ENCODE measurements around the gene CEP152. TPM values are rescaled to one million over a fixed set of nuclear protein-coding genes. Genes with fewer than 3 reads are reported as not detected.

Gene CEP152
- total and polyA plus RNA-seq, 2 of the 13 experiments (the other 11 are each of a cell fraction or from before 2014, with no cell fraction given) = 1.3 to 14.7 TPM

DNA sequence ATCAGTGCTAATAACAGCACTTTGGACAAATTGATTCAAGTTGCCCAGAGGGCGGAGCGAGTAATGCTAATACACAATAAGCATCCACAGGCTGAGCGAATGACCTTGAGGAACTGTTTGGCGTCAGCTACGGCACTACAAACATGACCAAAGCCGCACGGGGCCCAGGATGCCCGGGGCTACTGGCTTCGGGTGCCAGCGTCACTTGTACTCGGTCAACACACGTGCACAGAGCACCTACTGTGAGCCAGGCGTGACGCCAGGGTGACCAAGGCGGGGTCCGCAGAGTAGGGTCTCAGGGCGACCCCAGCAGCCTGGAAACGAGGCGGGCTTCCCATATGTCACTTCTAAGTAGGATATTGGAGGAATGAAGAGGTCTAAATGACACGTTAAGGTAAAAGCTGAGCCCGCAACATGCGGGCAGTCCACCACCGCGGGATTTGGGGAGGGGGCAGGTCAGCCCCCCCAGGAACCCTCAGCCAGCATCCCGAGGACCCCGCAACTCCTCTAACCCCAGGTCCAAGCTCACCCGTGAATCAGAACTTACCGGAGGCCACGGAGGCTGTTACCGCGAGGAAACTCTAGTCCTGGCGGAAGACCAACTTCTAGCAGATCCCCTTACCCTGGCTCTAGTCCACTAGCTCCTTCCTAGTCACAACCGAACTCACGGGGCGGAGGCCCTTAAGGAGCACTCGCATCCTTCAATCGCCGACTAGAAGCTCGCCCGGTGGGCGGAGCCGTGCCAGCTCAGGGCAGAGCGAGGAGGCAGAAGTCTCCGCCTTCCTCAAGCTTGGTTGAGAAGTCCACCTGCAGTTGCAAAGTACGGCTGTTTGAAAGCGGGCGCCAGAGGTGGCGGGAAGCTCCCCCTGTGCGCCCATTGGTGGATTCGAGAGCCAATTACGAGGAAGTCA is at the start of gene CEP152 (continued):
- TF ChIP-seq RBM22 (optimal IDR thresholded peaks at IDR 0.05; ENCODE audit: low read length) (no peak), ZNF20 (CRISPR knock-in tag; IDR thresholded peaks at IDR 0.05) (no peak), KLF11 (CRISPR knock-in tag; IDR thresholded peaks at IDR 0.05) (no peak), ERF (CRISPR knock-in tag; IDR thresholded peaks at IDR 0.05) (0 out of 2 replicates have a peak, but pooled peaks have one; percentile 28), NKX3-1 (CRISPR knock-in tag; IDR thresholded peaks at IDR 0.05) (peak; percentile 26; the same call in 1 of the 2 replicates), ZBTB3 (CRISPR knock-in tag; IDR thresholded peaks at IDR 0.05; ENCODE audit: borderline replicate concordance, low read depth) (0 out of 2 replicates have a peak, but pooled peaks have one; percentile 50), ZNF235 (CRISPR knock-in tag; IDR thresholded peaks at IDR 0.05; ENCODE audit: borderline replicate concordance) (0 out of 2 replicates have a peak, but pooled peaks have one; percentile 9), ZSCAN31 (CRISPR knock-in tag; IDR thresholded peaks at IDR 0.05; ENCODE audit: low read depth) (no peak), U2AF2 (IDR thresholded peaks at IDR 0.05; ENCODE audit: low read depth, low read length) (no peak), ZNF326 (CRISPR knock-in tag; IDR thresholded peaks at IDR 0.05; ENCODE audit: borderline replicate concordance) (no peak), ZNF788 (CRISPR knock-in tag; IDR thresholded peaks at IDR 0.05; ENCODE audit: borderline replicate concordance) (no peak), FOXK1 (CRISPR knock-in tag; IDR thresholded peaks at IDR 0.05; ENCODE audit: borderline replicate concordance, low read depth) (peak; percentile 52; the same call in 1 of the 2 replicates), MZF1 (CRISPR knock-in tag; IDR thresholded peaks at IDR 0.05; ENCODE audit: borderline replicate concordance) (no peak), IRX3 (CRISPR knock-in tag; IDR thresholded peaks at IDR 0.05; ENCODE audit: borderline replicate concordance, low read depth) (no peak), STAG1 (CRISPR knock-in tag; IDR thresholded peaks at IDR 0.05) (no peak), ZSCAN12 (CRISPR knock-in tag; IDR thresholded peaks at IDR 0.05) (no peak), CENPT (CRISPR knock-in tag; IDR thresholded peaks at IDR 0.05; ENCODE audit: low read depth) (no peak), FOXK2 (IDR thresholded peaks at IDR 0.05) (no peak), SIN3A (IDR thresholded peaks at IDR 0.05; ENCODE audit: borderline replicate concordance, low read depth, low read length) (peak; percentile 90; the same call in 1 of the 2 replicates), ADNP (CRISPR knock-in tag; IDR thresholded peaks at IDR 0.05) (no peak), KLF16 (CRISPR knock-in tag; IDR thresholded peaks at IDR 0.05) (peak in 1 of 2 experiments; percentile 86; a peak in 2 of 4 replicates), MED8 (CRISPR knock-in tag; IDR thresholded peaks at IDR 0.05; ENCODE audit: insufficient replicate concordance) (no peak), RXRB (CRISPR knock-in tag; IDR thresholded peaks at IDR 0.05; ENCODE audit: borderline replicate concordance) (peak; percentile 9; the same call in 1 of the 2 replicates)
- TF ChIP-seq, protein P1, sequence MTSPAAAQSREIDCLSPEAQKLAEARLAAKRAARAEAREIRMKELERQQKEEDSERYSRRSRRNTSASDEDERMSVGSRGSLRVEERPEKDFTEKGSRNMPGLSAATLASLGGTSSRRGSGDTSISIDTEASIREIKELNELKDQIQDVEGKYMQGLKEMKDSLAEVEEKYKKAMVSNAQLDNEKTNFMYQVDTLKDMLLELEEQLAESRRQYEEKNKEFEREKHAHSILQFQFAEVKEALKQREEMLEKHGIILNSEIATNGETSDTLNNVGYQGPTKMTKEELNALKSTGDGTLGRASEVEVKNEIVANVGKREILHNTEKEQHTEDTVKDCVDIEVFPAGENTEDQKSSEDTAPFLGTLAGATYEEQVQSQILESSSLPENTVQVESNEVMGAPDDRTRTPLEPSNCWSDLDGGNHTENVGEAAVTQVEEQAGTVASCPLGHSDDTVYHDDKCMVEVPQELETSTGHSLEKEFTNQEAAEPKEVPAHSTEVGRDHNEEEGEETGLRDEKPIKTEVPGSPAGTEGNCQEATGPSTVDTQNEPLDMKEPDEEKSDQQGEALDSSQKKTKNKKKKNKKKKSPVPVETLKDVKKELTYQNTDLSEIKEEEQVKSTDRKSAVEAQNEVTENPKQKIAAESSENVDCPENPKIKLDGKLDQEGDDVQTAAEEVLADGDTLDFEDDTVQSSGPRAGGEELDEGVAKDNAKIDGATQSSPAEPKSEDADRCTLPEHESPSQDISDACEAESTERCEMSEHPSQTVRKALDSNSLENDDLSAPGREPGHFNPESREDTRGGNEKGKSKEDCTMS (CRISPR knock-in tag; conservative IDR thresholded peaks at IDR 0.05) = no peak
- TF ChIP-seq, protein P2, sequence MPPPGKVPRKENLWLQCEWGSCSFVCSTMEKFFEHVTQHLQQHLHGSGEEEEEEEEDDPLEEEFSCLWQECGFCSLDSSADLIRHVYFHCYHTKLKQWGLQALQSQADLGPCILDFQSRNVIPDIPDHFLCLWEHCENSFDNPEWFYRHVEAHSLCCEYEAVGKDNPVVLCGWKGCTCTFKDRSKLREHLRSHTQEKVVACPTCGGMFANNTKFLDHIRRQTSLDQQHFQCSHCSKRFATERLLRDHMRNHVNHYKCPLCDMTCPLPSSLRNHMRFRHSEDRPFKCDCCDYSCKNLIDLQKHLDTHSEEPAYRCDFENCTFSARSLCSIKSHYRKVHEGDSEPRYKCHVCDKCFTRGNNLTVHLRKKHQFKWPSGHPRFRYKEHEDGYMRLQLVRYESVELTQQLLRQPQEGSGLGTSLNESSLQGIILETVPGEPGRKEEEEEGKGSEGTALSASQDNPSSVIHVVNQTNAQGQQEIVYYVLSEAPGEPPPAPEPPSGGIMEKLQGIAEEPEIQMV (CRISPR knock-in tag; IDR thresholded peaks at IDR 0.05; ENCODE audit: low read depth) = peak; percentile 28; the same call in 1 of the 2 replicates
